NCI-H2081 treated with DMSO at 0.1 percent for 48 hours (cell line): Measurements from ENCODE around the gene WDR45B.
"Not testable (repeated sequence)": the region's sequence is repeated elsewhere in the genome, so short reads cannot be mapped to it uniquely, and the experiment has no call there.

ENCODE experiments used
- DNase-seq: peaks from one replicate; lab custom pipeline; 2025; lab: John Stamatoyannopoulos, UW

The WDR45B gene

GRCh38 chr17:82599674-82600661, 48.3 kb downstream of the WDR45B start:
- DNase-seq, result no peak

GRCh38 chr17:82598256-82599119, 49.8 kb downstream of the WDR45B start:
- DNase-seq, result no peak

GRCh38 chr17:82596837-82597672, 51.2 kb downstream of the WDR45B start:
- DNase-seq, result no peak

- DNase-seq, result no peak
These were observed 51.9 kb downstream of the WDR45B start for GRCh38 chr17:82596296-82596695.

- no peak for DNase-seq
These were observed 52.4 kb downstream of the WDR45B start for GRCh38 chr17:82595893-82596292.

GRCh38 chr17:82594571-82594970, 53.7 kb downstream of the WDR45B start:
- DNase-seq, result no peak

GRCh38 chr17:82593590-82594087, 54.6 kb downstream of the WDR45B start:
- no peak for DNase-seq

- peak; percentile 34 for DNase-seq
These were observed 55.3 kb downstream of the WDR45B start for GRCh38 chr17:82592767-82593589.

- no peak for DNase-seq
These were observed 55.9 kb downstream of the WDR45B start for GRCh38 chr17:82592289-82592766.

GRCh38 chr17:82590881-82591539, 57.2 kb downstream of the WDR45B start:
- no peak for DNase-seq

- no peak for DNase-seq
These were observed 58.0 kb downstream of the WDR45B start for GRCh38 chr17:82590216-82590615.

GRCh38 chr17:82589851-82590180, 58.4 kb downstream of the WDR45B start:
- DNase-seq, result no peak

- DNase-seq, result no peak
These were observed 59.7 kb downstream of the WDR45B start for GRCh38 chr17:82588266-82589175.

GRCh38 chr17:82587234-82588086, 60.8 kb downstream of the WDR45B start:
- DNase-seq, result no peak

GRCh38 chr17:82586576-82587233, 61.5 kb downstream of the WDR45B start:
- DNase-seq, result no peak

GRCh38 chr17:82585935-82586575, 62.2 kb downstream of the WDR45B start:
- DNase-seq, result not testable (repeated sequence)

- no peak for DNase-seq
These were observed 64.5 kb downstream of the WDR45B start for GRCh38 chr17:82583720-82584234.
